Keratinocyte (primary cell): ENCODE measurements around the gene MAST3. TPM values are rescaled to one million over a fixed set of nuclear protein-coding genes. Genes with fewer than 3 reads are reported as not detected.
"Not testable (repeated sequence)": the region's sequence is repeated elsewhere in the genome, so short reads cannot be mapped to it uniquely, and the experiment has no call there.

Experiments used
- DNase-seq: peaks from one replicate; pipeline ENCODE4 v3.0.0-alpha.2; 2011; ENCODE audit warnings: low read depth, missing footprints, low spot score
- FAIRE-seq: peaks from 2 replicates; lab custom pipeline; 2011; peaks lifted over from hg19 to GRCh38; lab: Jason Lieb, UNC
- H2AFZ ChIP-seq: 2 replicates; pipeline ENCODE4 v1.6.0; 2012; ENCODE audit warnings: low read length, control low read depth, inconsistent platforms; ENCODE audit not compliant: control insufficient read depth
- H3K27ac ChIP-seq: 2 replicates; pipeline ENCODE4 v1.5.1; 2011; ENCODE audit warnings: low read length; ENCODE audit not compliant: control insufficient read depth, insufficient read depth
- H3K27me3 ChIP-seq: 3 replicates; pipeline ENCODE4 v1.6.0; 2011; ENCODE audit warnings: low read length; ENCODE audit not compliant: control insufficient read depth, insufficient read depth; ENCODE audit errors: extremely low read depth
- H3K36me3 ChIP-seq, 2 experiments: 2 replicates in 1 of 2; 3 replicates in 1 of 2; pipeline ENCODE4 v1.5.1; 2011; ENCODE audit warnings: low read length in 2 of 2, mild to moderate bottlenecking in 1 of 2; ENCODE audit not compliant: control insufficient read depth in 2 of 2, insufficient read depth in 2 of 2; ENCODE audit errors: extremely low read depth in 1 of 2
- H3K4me1 ChIP-seq: 3 replicates; pipeline ENCODE4 v1.5.1; 2011; ENCODE audit warnings: low read length; ENCODE audit not compliant: control insufficient read depth, insufficient read depth; ENCODE audit errors: extremely low read depth
- H3K4me2 ChIP-seq: 3 replicates; pipeline ENCODE4 v1.6.0; 2011; ENCODE audit warnings: low read depth, low read length; ENCODE audit not compliant: control insufficient read depth, insufficient read depth; ENCODE audit errors: extremely low read depth
- H3K4me3 ChIP-seq, 3 experiments: fragments of 200-600 bp in 1 of 3; sonication (generic) in 1 of 3; 2 replicates in 2 of 3; 3 replicates in 1 of 3; pipeline ENCODE4 v1.5.1; 2011 to 2016; ENCODE audit warnings: low read length in 3 of 3, mild to moderate bottlenecking in 3 of 3, control low read depth in 2 of 3, inconsistent platforms in 1 of 3, low read depth in 1 of 3, mixed read lengths in 1 of 3, mixed run types in 1 of 3, moderate library complexity in 1 of 3; ENCODE audit not compliant: control insufficient read depth in 2 of 3, insufficient read depth in 2 of 3; ENCODE audit errors: extremely low read depth in 1 of 3
- H3K79me2 ChIP-seq: 2 replicates; pipeline ENCODE4 v1.6.0; 2012; ENCODE audit warnings: low read length; ENCODE audit not compliant: control insufficient read depth, insufficient read depth
- H3K9ac ChIP-seq: 3 replicates; pipeline ENCODE4 v1.6.0; 2011; ENCODE audit warnings: low read length; ENCODE audit not compliant: control insufficient read depth, insufficient read depth; ENCODE audit errors: extremely low read depth
- H3K9me1 ChIP-seq: 3 replicates; pipeline ENCODE4 v1.6.0; 2011; ENCODE audit warnings: low read length; ENCODE audit not compliant: control insufficient read depth, insufficient read depth; ENCODE audit errors: extremely low read depth
- H3K9me3 ChIP-seq: 2 replicates; pipeline ENCODE4 v1.5.1; 2012; ENCODE audit warnings: low read depth, low read length; ENCODE audit not compliant: control insufficient read depth
- H4K20me1 ChIP-seq: 3 replicates; pipeline ENCODE4 v1.6.0; 2011; ENCODE audit warnings: low read length; ENCODE audit not compliant: control insufficient read depth, insufficient read depth; ENCODE audit errors: extremely low read depth
- CTCF ChIP-seq, 3 experiments: IDR thresholded peaks in 1 of 3; conservative IDR thresholded peaks in 1 of 3; optimal IDR thresholded peaks in 1 of 3; 2 replicates in 2 of 3; 3 replicates in 1 of 3; pipeline versions ENCODE3 to v1.5.1; 2011; ENCODE audit warnings: low read length in 3 of 3, mild to moderate bottlenecking in 3 of 3, moderate library complexity in 2 of 3, control low read depth in 1 of 3, inconsistent platforms in 1 of 3; ENCODE audit not compliant: insufficient read depth in 2 of 3; ENCODE audit errors: extremely low read depth in 1 of 3
- EZH2 ChIP-seq: IDR thresholded peaks from one replicate; pipeline ENCODE4 v1.6.1; 2012; ENCODE audit warnings: inconsistent platforms, mild to moderate bottlenecking, low read length, moderate library complexity
- dilution Hi-C: fragments of 300-500 bp; cut with MboI; formaldehyde crosslinking; loops from one replicate; pipeline ENCODE4 v1.7.0; 2020; ENCODE audit warnings: low sequenced_read_pairs; ENCODE audit not compliant: extremely low pct_ligation_motif_present
- polyA plus RNA-seq, 5 experiments: library from polyadenylated mRNA; depleted of rRNA in 3 of 5; stranded (reverse) in 3 of 5; stranded (forward) in 1 of 5; unstranded in 1 of 5; fragments of >200 nt; gene quantifications; 1 replicate in 1 of 5; 2 replicates in 3 of 5; 3 replicates in 1 of 5; pipeline versions ENCODE4 v1.2.1 to v1.2.3, GENCODE V29; 2011 to 2012; ENCODE audit warnings: missing spikeins in 2 of 5, low read depth in 1 of 5, low replicate concordance in 1 of 5

MAST3 gene
- polyA plus RNA-seq, 1 donor (not counting 4 experiments of a cell fraction or from before 2014, with no cell fraction given): 0.73 TPM

- dilution Hi-C loops: no loop called here
- TF ChIP-seq CTCF (optimal IDR thresholded peaks at IDR 0.05 in 1 of 3, IDR thresholded peaks at IDR 0.05 in 1 of 3, conservative IDR thresholded peaks at IDR 0.05 in 1 of 3; ENCODE audit: extremely low read depth in 1 of 3, insufficient read depth in 2 of 3, low read length in 3 of 3) (no peak), EZH2 (no peak)
- H3K9me1 ChIP-seq: no peaks in the 10 kb centered on the region
- FAIRE-seq (no peak), DNase-seq (no peak)
- H3K79me2 ChIP-seq: no peaks in the 10 kb centered on the region
- H3K27ac ChIP-seq: no peak overlapping the region
- no peak overlapping the region for H3K4me2 ChIP-seq
- H3K9ac ChIP-seq: no peak overlapping the region
- H3K4me1 ChIP-seq: peaks cover 7% of the 10 kb centered on the region
- H3K27me3 ChIP-seq: no peaks in the 10 kb centered on the region
- no peaks in the 10 kb centered on the region for H4K20me1 ChIP-seq
- H3K4me3 ChIP-seq: no peak overlapping the region
- no peak overlapping the region for H2AFZ ChIP-seq
- no peaks in the 10 kb centered on the region for H3K36me3 ChIP-seq
- H3K9me3 ChIP-seq: no peaks in the 10 kb centered on the region
These were observed 11.7 kb upstream of the MAST3 start for GRCh38 chr19:18085702-18086457.

DNA sequence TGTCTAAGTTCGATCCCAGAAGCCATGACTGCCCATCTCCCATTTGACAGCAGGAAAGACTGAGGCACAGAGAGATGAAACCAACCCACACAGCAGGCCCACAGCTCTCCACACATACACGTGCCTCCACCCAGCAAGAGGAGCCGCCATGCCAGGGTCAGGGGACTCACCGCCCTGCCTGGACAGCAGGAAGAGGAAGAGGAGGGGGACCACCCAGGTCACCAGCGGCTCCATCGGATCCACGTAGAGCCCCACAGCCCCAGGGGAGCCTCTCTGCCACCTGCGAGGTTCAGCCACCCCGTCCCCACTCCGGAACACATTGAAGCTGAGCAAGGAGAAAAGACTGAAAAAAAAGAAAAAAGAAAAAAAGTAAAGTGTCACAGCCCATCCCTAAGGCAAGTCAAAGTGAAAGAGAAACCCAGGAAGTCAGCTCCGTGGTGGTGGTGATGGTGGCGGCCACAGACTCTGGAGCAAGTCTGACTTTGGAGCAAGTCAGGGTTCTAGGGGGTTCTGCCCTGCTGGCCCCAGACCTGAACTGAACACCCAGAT is 10.9 kb upstream of the MAST3 start, which contains the start of gene IL12RB1:
Gene IL12RB1, minus strand, starts transcription at position 345 of the 549 bp plus-strand sequence. Its CDS starts 111 bp downstream, at position 234.
- FAIRE-seq (no peak), DNase-seq (no peak)
- Histone ChIP-seq H2AFZ (peak within 1 kb of the TSS; percentile 46), H3K9me1 (no peaks in the 10 kb centered on the region), H3K36me3 (no peaks in the 10 kb centered on the region), H3K27ac (no peak within 1 kb of the TSS), H4K20me1 (no peaks in the 10 kb centered on the region), H3K27me3 (no peaks in the 10 kb centered on the region), H3K9ac (peak within 1 kb of the TSS; percentile 1), H3K4me1 (peaks cover 7% of the 10 kb centered on the region), H3K9me3 (no peaks in the 10 kb centered on the region), H3K4me3 (no peak within 1 kb of the TSS), H3K4me2 (peak within 1 kb of the TSS; percentile 4), H3K79me2 (no peaks in the 10 kb centered on the region)
- dilution Hi-C loops: no loop called here
- TF ChIP-seq CTCF (optimal IDR thresholded peaks at IDR 0.05 in 1 of 3, IDR thresholded peaks at IDR 0.05 in 1 of 3, conservative IDR thresholded peaks at IDR 0.05 in 1 of 3; ENCODE audit: extremely low read depth in 1 of 3, insufficient read depth in 2 of 3, low read length in 3 of 3) (no peak), EZH2 (no peak)

- H3K27ac ChIP-seq, H3K4me2 ChIP-seq, FAIRE-seq, H3K9me1 ChIP-seq, H3K4me3 ChIP-seq, DNase-seq, H3K79me2 ChIP-seq, H3K27me3 ChIP-seq, H2AFZ ChIP-seq, H3K9ac ChIP-seq, H4K20me1 ChIP-seq, dilution Hi-C loops, H3K9me3 ChIP-seq, H3K36me3 ChIP-seq: not testable (repeated sequence)
- peaks cover 14% of the 10 kb centered on the region for H3K4me1 ChIP-seq
These were observed 8.5 kb upstream of the MAST3 start for GRCh38 chr19:18089096-18089541.
